IMR-90 (cell line): Measurements from ENCODE around the gene ESYT3. TPM values are rescaled to one million over a fixed set of nuclear protein-coding genes. Genes with fewer than 3 reads are reported as not detected.
A peak's percentile ranks its signal among the peaks of the same experiment; 100 is the strongest.

Source experiments
- ATAC-seq: fragments of 200-7000 bp; cut with Tn5 transposase; 2 replicates; pipeline ENCODE4 v1.9.1; 2020; ENCODE audit warnings: low read depth, mild to moderate bottlenecking, moderate library complexity
- BruUV-seq: library from RNA; stranded (reverse); fragments of 400-500 nt; replicated peaks from 2 replicates; lab custom pipeline; 2021; lab: Mats Ljungman, UMichigan
- CTCF ChIA-PET: fragments of 300-600 bp; formaldehyde crosslinking; extraction: SDS; loops from one replicate; lab custom pipeline; 2021; ENCODE audit warnings: antibody characterized with exemption; lab: Yijun Ruan, JAX
- POLR2A ChIA-PET: fragments of 300-600 bp; sonication (Branson Sonifier 250); formaldehyde crosslinking; loops from one replicate; lab custom pipeline; 2022; ENCODE audit warnings: antibody characterized with exemption; ENCODE audit not compliant: unreplicated experiment; lab: Charles Lee
- DNase-seq: peaks from one replicate; pipeline ENCODE4 v3.0.0; 2013
- H2AFZ ChIP-seq: replicated peaks from 2 replicates; pipeline ENCODE3; 2013; ENCODE audit warnings: low read length, mild to moderate bottlenecking; ENCODE audit not compliant: poor library complexity
- H2AK5ac ChIP-seq: 2 replicates; pipeline ENCODE4 v1.6.1; 2013; ENCODE audit warnings: low read depth, low read length, inconsistent platforms
- H2AK9ac ChIP-seq: replicated peaks from 2 replicates; pipeline ENCODE3; 2013; ENCODE audit warnings: mild to moderate bottlenecking, low read depth, low read length, moderate library complexity; ENCODE audit not compliant: poor library complexity
- H2BK120ac ChIP-seq: 2 replicates; pipeline ENCODE4 v1.6.1; 2013; ENCODE audit warnings: low read depth, low read length, inconsistent platforms
- H2BK15ac ChIP-seq: 3 replicates; pipeline ENCODE4 v1.6.1; 2013; ENCODE audit warnings: low read depth, low read length, inconsistent platforms
- H2BK20ac ChIP-seq: 2 replicates; pipeline ENCODE4 v1.6.1; 2013; ENCODE audit warnings: low read depth, mild to moderate bottlenecking, inconsistent platforms, low read length, moderate library complexity
- H2BK5ac ChIP-seq: 2 replicates; pipeline ENCODE4 v1.6.1; 2013; ENCODE audit warnings: mild to moderate bottlenecking, low read depth, low read length, inconsistent platforms; ENCODE audit not compliant: poor library complexity, severe bottlenecking
- H3K14ac ChIP-seq: replicated peaks from 2 replicates; pipeline ENCODE4 v1.6.1; 2013; ENCODE audit warnings: low read depth, low read length, inconsistent platforms
- H3K18ac ChIP-seq: 2 replicates; pipeline ENCODE4 v1.6.1; 2013; ENCODE audit warnings: low read depth, low read length, control low read depth
- H3K23ac ChIP-seq: 2 replicates; pipeline ENCODE4 v1.6.1; 2013; ENCODE audit warnings: low read depth, low read length, inconsistent platforms
- H3K27ac ChIP-seq: 2 replicates; pipeline ENCODE4 v1.5.1; 2013; ENCODE audit warnings: mild to moderate bottlenecking, control low read depth, low read length; ENCODE audit not compliant: insufficient read depth
- H3K27me3 ChIP-seq: 2 replicates; pipeline ENCODE4 v1.6.1; 2013; ENCODE audit warnings: low read length; ENCODE audit not compliant: control insufficient read depth, insufficient read depth
- H3K36me3 ChIP-seq: 2 replicates; pipeline ENCODE4 v1.6.1; 2013; ENCODE audit warnings: low read length, mixed read lengths; ENCODE audit not compliant: control insufficient read depth, insufficient read depth
- H3K4ac ChIP-seq: 2 replicates; pipeline ENCODE4 v1.6.1; 2013; ENCODE audit warnings: low read depth, low read length, inconsistent platforms
- H3K4me1 ChIP-seq: 2 replicates; pipeline ENCODE4 v1.6.1; 2013; ENCODE audit warnings: low read length, mixed read lengths; ENCODE audit not compliant: control insufficient read depth, insufficient read depth
- H3K4me2 ChIP-seq: 2 replicates; pipeline ENCODE4 v1.6.1; 2013; ENCODE audit warnings: low read depth, mild to moderate bottlenecking, control low read depth, low read length, moderate library complexity
- H3K4me3 ChIP-seq: 2 replicates; pipeline ENCODE4 v1.5.1; 2013; ENCODE audit warnings: low read depth, mild to moderate bottlenecking, control low read depth, low read length, moderate library complexity; ENCODE audit not compliant: insufficient read depth
- H3K56ac ChIP-seq: 2 replicates; pipeline ENCODE4 v1.6.1; 2013; ENCODE audit warnings: low read length, inconsistent platforms; ENCODE audit not compliant: insufficient read depth; ENCODE audit errors: extremely low read depth
- H3K79me1 ChIP-seq, 2 experiments: 2 replicates each; pipeline ENCODE4 v1.6.1; 2013; ENCODE audit warnings: low read length in 2 of 2, inconsistent platforms in 1 of 2, low read depth in 1 of 2
- H3K9ac ChIP-seq: 2 replicates; pipeline ENCODE4 v1.6.1; 2013; ENCODE audit warnings: low read depth, low read length, control low read depth
- H3K9me1 ChIP-seq: 2 replicates; pipeline ENCODE4 v1.6.1; 2013; ENCODE audit warnings: low read length, inconsistent platforms; ENCODE audit not compliant: insufficient read depth
- H3K9me3 ChIP-seq: 2 replicates; pipeline ENCODE4 v1.6.1; 2013; ENCODE audit warnings: low read length; ENCODE audit not compliant: control insufficient read depth, insufficient read depth
- H4K20me1 ChIP-seq: 2 replicates; pipeline ENCODE4 v1.6.1; 2013; ENCODE audit warnings: low read length, inconsistent platforms; ENCODE audit not compliant: insufficient read depth
- H4K5ac ChIP-seq: 2 replicates; pipeline ENCODE4 v1.6.1; 2013; ENCODE audit warnings: mild to moderate bottlenecking, low read depth, low read length, control low read depth
- H4K8ac ChIP-seq, 2 experiments: 2 replicates each; pipeline ENCODE4 v1.6.1; 2013; ENCODE audit warnings: low read depth in 2 of 2, low read length in 2 of 2, control low read depth in 1 of 2, inconsistent platforms in 1 of 2
- H4K91ac ChIP-seq: 2 replicates; pipeline ENCODE4 v1.6.1; 2013; ENCODE audit warnings: low read depth, low read length, inconsistent platforms; ENCODE audit not compliant: insufficient read depth
- BHLHE40 ChIP-seq: fragments of 150-350 bp; IDR thresholded peaks from 2 replicates; pipeline ENCODE4 v1.6.1; 2016; ENCODE audit warnings: mild to moderate bottlenecking, low read depth, low read length
- CEBPB ChIP-seq: IDR thresholded peaks from 2 replicates; pipeline ENCODE4 v1.6.1; 2012; ENCODE audit warnings: low read depth, low read length, improper control_type of control experiment
- FOS ChIP-seq: fragments of 150-350 bp; IDR thresholded peaks from 2 replicates; pipeline ENCODE4 v1.6.1; 2016; ENCODE audit warnings: low read depth, low read length
- MAZ ChIP-seq: IDR thresholded peaks from 2 replicates; pipeline ENCODE4 v1.6.1; 2012; ENCODE audit warnings: low read depth, mild to moderate bottlenecking, low read length, improper control_type of control experiment, moderate library complexity, borderline replicate concordance
- NFE2L2 ChIP-seq: fragments of 150-350 bp; IDR thresholded peaks from 2 replicates; pipeline ENCODE4 v1.6.1; 2016; ENCODE audit warnings: low read depth, mild to moderate bottlenecking, low read length
- POLR2A ChIP-seq: IDR thresholded peaks from 2 replicates; pipeline ENCODE4 v1.6.1; 2012; ENCODE audit warnings: mild to moderate bottlenecking, low read depth, low read length
- RAD21 ChIP-seq: IDR thresholded peaks from 2 replicates; pipeline ENCODE4 v1.6.1; 2012; ENCODE audit warnings: low read length, improper control_type of control experiment
- RCOR1 ChIP-seq: IDR thresholded peaks from 2 replicates; pipeline ENCODE4 v1.6.1; 2012; ENCODE audit warnings: mild to moderate bottlenecking, low read length, improper control_type of control experiment; ENCODE audit not compliant: insufficient replicate concordance
- SMC3 ChIP-seq: fragments of 150-350 bp; IDR thresholded peaks from 2 replicates; pipeline ENCODE4 v1.6.1; 2016; ENCODE audit warnings: low read depth, mild to moderate bottlenecking, antibody characterized with exemption, low read length, moderate library complexity
- WGBS, 2 experiments: methylation state at CpG; one replicate each; pipeline versions ENCODE4 v1.1.5 to v1.1.7; 2013; ENCODE audit warnings: missing lambda C conversion rate in 2 of 2; ENCODE audit not compliant: insufficient read length in 1 of 2; ENCODE audit errors: extremely low coverage in 2 of 2; 5-methylcytosine and 5-hydroxymethylcytosine counted together
- dilution Hi-C: fragments of 300-500 bp; cut with HindIII; formaldehyde crosslinking; loops from one replicate; pipeline ENCODE4 v1.14.3; 2018; ENCODE audit warnings: low sequenced_read_pairs; ENCODE audit not compliant: unreplicated experiment
- in situ Hi-C: fragments of 300-500 bp; cut with MboI; formaldehyde crosslinking; loops from 3 replicates; pipeline ENCODE4 v1.14.3; 2019; ENCODE audit warnings: low sequenced_read_pairs, inconsistent platforms, mixed read lengths
- intact Hi-C: fragments of 100-400 bp; cut with micrococcal nuclease; formaldehyde crosslinking; loops from 2 replicates; pipeline ENCODE4 v1.10.0; 2022
- polyA plus RNA-seq, 3 experiments: library from polyadenylated mRNA; depleted of rRNA; stranded (reverse); fragments of >200 nt; gene quantifications; 2 replicates each; pipeline ENCODE4 v1.2.3, GENCODE V29; 2012; ENCODE audit warnings: low replicate concordance in 1 of 3
- total RNA-seq: library from RNA; depleted of rRNA; stranded (reverse); fragments of >200 nt; gene quantifications from 2 replicates; pipeline ENCODE4 v1.2.3, GENCODE V29; 2012

Gene ESYT3
- total and polyA plus RNA-seq, 2 of the 4 experiments (the other 2 are of a cell fraction), result under 0.01 to 0.02 TPM

- Histone ChIP-seq H4K20me1 (no peaks in the 10 kb centered on the region), H2BK120ac (peak overlapping the region; percentile 44), H3K56ac (no peak overlapping the region), H4K91ac (peak overlapping the region; percentile 61), H4K5ac (no peak overlapping the region), H3K14ac (no peak overlapping the region), H3K36me3 (no peaks in the 10 kb centered on the region), H3K9ac (no peak overlapping the region), H3K4me1 (peaks cover 12% of the 10 kb centered on the region), H3K9me3 (no peaks in the 10 kb centered on the region), H3K4ac (peak overlapping the region; percentile 43), H2BK15ac (peak overlapping the region; percentile 0; the same call in 2 of the 3 replicates), H3K23ac (peak overlapping the region; percentile 56), H2BK5ac (peak overlapping the region; percentile 49), H3K27ac (peak overlapping the region; percentile 18), H3K27me3 (no peaks in the 10 kb centered on the region), H3K4me2 (peak overlapping the region; percentile 44; the same call in 1 of the 2 replicates), H3K79me1 (peaks cover 7 to 38% of the 10 kb centered on the region in 2 experiments; a peak in 3 of 4 replicates), H3K18ac (peak overlapping the region; percentile 0; the same call in 1 of the 2 replicates), H3K4me3 (no peak overlapping the region), H4K8ac (peak overlapping the region; percentile 2 to 88), H2AK5ac (peak overlapping the region; percentile 31; the same call in 1 of the 2 replicates), H2BK20ac (peak overlapping the region; percentile 86), H3K9me1 (peaks cover 8% of the 10 kb centered on the region), H2AFZ (peak overlapping the region; percentile 28), H2AK9ac (peak overlapping the region; percentile 53)
- no TSS peak for BruUV-seq
- in situ Hi-C loops, result no loop called here
- TF ChIP-seq CEBPB (peak; percentile 70), SMC3 (no peak), BHLHE40 (peak; percentile 59; the same call in 1 of the 2 replicates), RAD21 (no peak), MAZ (0 out of 2 replicates have a peak, but pooled peaks have one; percentile 20), POLR2A (no peak), NFE2L2 (peak; percentile 36; the same call in 1 of the 2 replicates), FOS (peak; percentile 85), RCOR1 (peak; percentile 51)
- WGBS, 2 experiments, result 0% methylated on average over 1 of the region's 9 CpGs; no CpG with 5 or more reads in 1 of the 2 experiments
- DNase-seq (peak; percentile 94), ATAC-seq (peak; percentile 86)
- ChIA-PET POLR2A (no interaction called here), CTCF (interaction anchor here (1.1 kb wide), 1 partner anchor 23 kb away, joined by 3 read pairs; no protein-coding TSS in a partner anchor)
- dilution Hi-C loops, result no loop called here
- intact Hi-C loops, result loop anchor here (5.0 kb wide), 1 partner anchor 43 kb away; the partner anchor contains the start of gene MRAS
These were observed 44.4 kb upstream of the ESYT3 start for GRCh38 chr3:138389841-138390581.
